Skeletal muscle satellite cell (primary cell): ENCODE results near the gene ENKD1.

ENCODE experiments used
- H3K27me3 ChIP-seq: 2 replicates; pipeline ENCODE4 v1.7.0; 2013; ENCODE audit warnings: low read length; ENCODE audit not compliant: control insufficient read depth, insufficient read depth
- H3K36me3 ChIP-seq: 2 replicates; pipeline ENCODE4 v1.7.0; 2013; ENCODE audit warnings: mild to moderate bottlenecking, control low read depth, low read length; ENCODE audit not compliant: insufficient read depth
- H3K4me1 ChIP-seq: 2 replicates; pipeline ENCODE4 v1.7.0; 2013; ENCODE audit warnings: low read length; ENCODE audit not compliant: control insufficient read depth, insufficient read depth
- H3K4me2 ChIP-seq: 2 replicates; pipeline ENCODE4 v1.7.0; 2013; ENCODE audit warnings: mild to moderate bottlenecking, low read length
- H3K4me3 ChIP-seq: 2 replicates; pipeline ENCODE4 v1.7.0; 2013; ENCODE audit warnings: low read length
- H3K9ac ChIP-seq: 2 replicates; pipeline ENCODE4 v1.7.0; 2013; ENCODE audit warnings: mild to moderate bottlenecking, low read depth, low read length, moderate library complexity
- H3K9me3 ChIP-seq: replicated peaks from 2 replicates; pipeline ENCODE4 v1.7.0; 2013; ENCODE audit warnings: mild to moderate bottlenecking, control low read depth, low read length

Gene ENKD1

GRCh38 chr16:67645397-67646121 lies 21.0 kb downstream of the ENKD1 start:
- peaks cover 54% of the 10 kb centered on the region for H3K27me3 ChIP-seq
- no peak overlapping the region for H3K4me3 ChIP-seq
- no peak overlapping the region for H3K9ac ChIP-seq
- H3K4me2 ChIP-seq: no peak overlapping the region
- H3K36me3 ChIP-seq: no peaks in the 10 kb centered on the region
- peaks cover 7% of the 10 kb centered on the region for H3K4me1 ChIP-seq
- H3K9me3 ChIP-seq: no peaks in the 10 kb centered on the region

- Histone ChIP-seq H3K36me3 (peaks cover 7% of the 10 kb centered on the region), H3K4me1 (no peaks in the 10 kb centered on the region), H3K27me3 (peaks cover 39% of the 10 kb centered on the region), H3K9me3 (no peaks in the 10 kb centered on the region), H3K4me3 (no peak overlapping the region), H3K9ac (no peak overlapping the region), H3K4me2 (no peak overlapping the region)
Measured at GRCh38 chr16:67644038-67644437, 22.5 kb downstream of the ENKD1 start.

GRCh38 chr16:67641779-67642708 lies 24.5 kb downstream of the ENKD1 start:
- Histone ChIP-seq H3K4me1 (no peaks in the 10 kb centered on the region), H3K9me3 (no peaks in the 10 kb centered on the region), H3K27me3 (peaks cover 20% of the 10 kb centered on the region), H3K4me2 (no peak overlapping the region), H3K9ac (no peak overlapping the region), H3K4me3 (no peak overlapping the region), H3K36me3 (peaks cover 21% of the 10 kb centered on the region)

GRCh38 chr16:67637625-67638024 lies 28.9 kb downstream of the ENKD1 start:
- Histone ChIP-seq H3K36me3 (peaks cover 31% of the 10 kb centered on the region), H3K9me3 (no peaks in the 10 kb centered on the region), H3K27me3 (no peaks in the 10 kb centered on the region), H3K4me3 (no peak overlapping the region), H3K4me2 (no peak overlapping the region), H3K9ac (no peak overlapping the region), H3K4me1 (no peaks in the 10 kb centered on the region)

- Histone ChIP-seq H3K9me3 (no peaks in the 10 kb centered on the region), H3K4me3 (no peak overlapping the region), H3K9ac (no peak overlapping the region), H3K36me3 (peaks cover 37% of the 10 kb centered on the region), H3K4me1 (no peaks in the 10 kb centered on the region), H3K4me2 (no peak overlapping the region), H3K27me3 (no peaks in the 10 kb centered on the region)
Measured at GRCh38 chr16:67636713-67637112, 29.8 kb downstream of the ENKD1 start.

GRCh38 chr16:67632415-67633172 lies 34.0 kb downstream of the ENKD1 start:
- H3K4me1 ChIP-seq: no peaks in the 10 kb centered on the region
- no peak overlapping the region for H3K4me3 ChIP-seq
- peaks cover 41% of the 10 kb centered on the region for H3K36me3 ChIP-seq
- H3K27me3 ChIP-seq: no peaks in the 10 kb centered on the region
- no peak overlapping the region for H3K9ac ChIP-seq
- H3K9me3 ChIP-seq: no peaks in the 10 kb centered on the region
- no peak overlapping the region for H3K4me2 ChIP-seq

GRCh38 chr16:67628216-67628615 lies 38.3 kb downstream of the ENKD1 start:
- no peak overlapping the region for H3K4me2 ChIP-seq
- no peaks in the 10 kb centered on the region for H3K9me3 ChIP-seq
- no peaks in the 10 kb centered on the region for H3K4me1 ChIP-seq
- H3K9ac ChIP-seq: no peak overlapping the region
- no peak overlapping the region for H3K4me3 ChIP-seq
- peaks cover 49% of the 10 kb centered on the region for H3K36me3 ChIP-seq
- no peaks in the 10 kb centered on the region for H3K27me3 ChIP-seq

GRCh38 chr16:67613808-67614207 lies 52.7 kb downstream of the ENKD1 start:
- H3K4me2 ChIP-seq: no peak overlapping the region
- no peaks in the 10 kb centered on the region for H3K4me1 ChIP-seq
- peaks cover 33% of the 10 kb centered on the region for H3K36me3 ChIP-seq
- no peaks in the 10 kb centered on the region for H3K9me3 ChIP-seq
- no peak overlapping the region for H3K4me3 ChIP-seq
- H3K9ac ChIP-seq: no peak overlapping the region
- H3K27me3 ChIP-seq: no peaks in the 10 kb centered on the region
